ENCODE measurements around the gene RREB1.

GRCh38 chr6:7241709-7242645 is 134.2 kb downstream of the RREB1 start:
- no peak for TF ChIP-seq CTCF (IDR thresholded peaks at IDR 0.05)
- no peak for TF ChIP-seq POLR2A (IDR thresholded peaks at IDR 0.05)
- TF ChIP-seq POLR2AphosphoS5 (IDR thresholded peaks at IDR 0.05), result peak; percentile 24

Measured in prostate gland (tissue), 2 donors.